NCI-H128 (cell line): ENCODE data around the gene ALG1L2.
"Not testable (repeated sequence)": the region's sequence is repeated elsewhere in the genome, so short reads cannot be mapped to it uniquely, and the experiment has no call there.

ENCODE experiments used
- DNase-seq: peaks from one replicate; lab custom pipeline; 2025; ENCODE audit not compliant: unreplicated experiment; lab: John Stamatoyannopoulos, UW

Gene ALG1L2, protein sequence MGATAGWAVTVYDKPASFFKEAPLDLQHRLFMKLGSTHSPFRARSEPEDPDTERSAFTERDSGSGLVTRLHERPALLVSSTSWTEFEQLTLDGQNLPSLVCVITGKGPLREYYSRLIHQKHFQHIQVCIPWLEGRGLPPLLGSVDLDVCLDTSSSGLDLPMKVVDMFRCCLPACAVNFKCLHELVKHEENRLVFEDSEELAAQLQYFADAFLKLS

DNA sequence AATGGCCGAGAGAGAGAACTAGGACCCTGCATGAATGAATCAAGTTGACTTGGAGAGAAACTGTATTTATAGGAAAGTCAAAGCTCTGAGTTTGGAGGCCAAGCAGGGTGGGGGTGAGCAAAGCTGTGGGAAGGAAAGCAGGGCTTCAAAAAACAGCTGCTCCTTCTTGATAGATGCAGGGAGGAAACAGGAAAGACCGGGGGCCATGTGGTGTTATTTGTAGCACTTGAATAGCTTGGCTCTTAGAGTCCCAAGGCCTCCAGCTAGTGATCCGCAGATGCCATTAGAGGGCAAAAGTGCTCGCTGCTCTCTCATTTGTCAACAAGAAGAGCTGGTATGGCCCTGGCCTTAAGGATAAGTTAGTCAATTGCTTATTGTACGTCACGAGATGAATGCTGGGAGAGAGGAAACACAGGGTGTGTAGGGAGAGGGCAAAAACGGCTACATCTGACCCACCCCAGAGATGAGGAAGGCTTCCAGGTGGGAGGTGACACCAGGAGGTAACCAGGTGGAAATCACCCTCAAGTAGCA, at the start of gene ALG1L2:
TSS of gene ALG1L2 (plus strand) at position 481 of the 531 bp plus-strand sequence. CDS start 186 bp downstream, outside the sequence.
- DNase-seq: no peak

DNA sequence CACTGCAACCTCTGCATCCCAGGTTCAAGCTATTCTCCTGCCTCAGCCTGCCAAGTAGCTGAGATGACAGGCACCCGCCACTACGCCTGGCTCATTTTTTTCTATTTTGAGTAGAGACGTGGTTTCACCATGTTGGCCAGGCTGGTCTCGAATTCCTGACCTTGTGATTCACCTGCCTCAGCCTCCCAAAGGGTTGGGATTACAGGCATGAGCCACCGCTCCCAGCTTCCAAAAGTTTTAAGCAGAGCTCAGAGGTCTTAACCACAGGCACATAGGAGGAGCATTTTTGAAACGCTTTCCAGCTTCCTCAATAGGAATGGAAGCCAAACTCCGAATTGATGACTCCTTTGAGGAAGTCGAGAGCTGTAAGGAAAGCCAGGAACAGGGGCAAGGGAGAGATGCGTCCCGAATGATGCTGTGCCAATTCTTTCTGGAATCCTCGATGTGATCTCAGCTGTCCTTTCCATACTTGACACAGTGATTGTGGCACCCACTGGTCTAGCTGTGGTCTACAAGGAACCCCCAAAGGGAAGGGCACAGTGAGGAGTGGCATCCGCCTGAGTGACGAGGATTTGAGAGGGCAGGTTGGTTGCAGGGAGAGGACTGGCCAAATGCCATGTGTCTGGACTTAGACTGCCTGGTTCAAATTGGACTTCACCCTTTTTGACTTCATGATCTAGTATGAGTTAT, 44.4 kb upstream of the ALG1L2 start:
- DNase-seq: not testable (repeated sequence)

DNA sequence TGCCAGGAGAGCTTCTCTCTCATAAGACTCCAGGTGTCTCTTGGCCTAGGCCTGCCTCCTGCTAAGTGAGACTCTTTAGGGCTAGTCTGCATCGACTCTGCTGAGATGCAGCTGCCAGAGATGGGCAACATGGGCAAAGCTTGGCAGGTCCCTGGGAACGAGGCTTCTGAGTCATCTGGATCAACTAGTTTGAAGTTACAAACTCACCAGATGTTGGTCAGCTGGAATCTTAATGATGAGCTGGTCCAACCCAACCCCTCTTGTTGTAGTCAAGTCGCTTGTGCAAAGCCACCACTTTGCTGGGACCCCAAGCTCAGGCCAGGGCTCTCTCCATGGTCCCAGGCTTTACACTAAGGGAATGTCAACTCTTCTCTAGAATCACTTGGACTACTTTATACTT, 38.9 kb upstream of the ALG1L2 start:
- DNase-seq: not testable (repeated sequence)

DNA sequence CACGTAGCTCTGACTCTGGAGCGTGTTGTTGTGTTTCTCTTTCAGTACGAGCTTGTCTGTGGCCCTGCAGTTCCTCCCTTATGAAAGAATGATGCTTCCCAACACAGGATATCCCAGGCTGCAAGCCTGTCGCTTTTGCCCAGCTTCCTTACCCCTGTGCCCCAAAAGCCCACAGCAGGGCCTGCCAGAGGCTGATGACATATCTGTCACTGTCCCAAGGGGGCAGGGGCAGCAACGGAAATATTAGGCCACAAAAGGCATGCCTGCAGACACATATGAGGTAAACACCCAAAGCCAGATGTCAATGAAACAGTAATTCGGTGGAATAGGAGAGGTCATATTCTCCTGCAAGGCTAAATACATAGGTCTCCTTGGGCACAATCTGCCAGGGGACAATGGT, 38.0 kb upstream of the ALG1L2 start:
- DNase-seq: not testable (repeated sequence)

DNA sequence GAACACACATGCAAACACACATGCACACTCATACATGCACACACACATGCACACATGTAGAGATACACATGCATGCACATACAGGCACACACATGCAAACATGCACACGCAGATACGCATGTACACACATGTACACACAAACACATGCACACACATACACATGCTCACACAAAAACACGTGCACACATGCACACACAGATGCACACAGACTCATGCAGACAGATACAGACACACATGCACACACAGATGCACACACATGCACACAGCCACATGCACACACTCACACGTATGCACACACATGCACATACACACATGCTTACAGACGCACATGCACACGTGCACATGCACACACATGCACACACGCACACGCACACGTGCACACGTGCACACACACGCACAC, 37.3 kb upstream of the ALG1L2 start:
- DNase-seq: no peak

DNA sequence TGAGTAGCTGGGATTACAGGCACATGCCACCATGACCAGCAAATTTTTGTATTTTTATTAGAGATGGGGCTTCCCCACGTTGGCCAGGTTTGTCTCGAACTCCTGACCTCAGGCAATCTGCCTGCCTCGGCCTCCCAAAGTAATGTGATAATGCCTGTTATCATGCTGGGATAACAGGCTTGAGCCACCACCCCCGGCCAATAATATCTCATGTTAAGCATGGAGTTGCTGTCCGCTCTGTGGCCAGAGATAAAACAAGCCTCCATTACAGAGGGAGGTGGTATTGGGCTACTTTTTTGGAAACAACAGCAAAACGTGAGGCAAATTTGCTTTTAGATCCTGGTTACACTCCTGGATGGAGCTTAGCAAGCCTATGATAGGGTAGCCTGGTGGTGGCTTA, 32.9 kb upstream of the ALG1L2 start:
- no peak for DNase-seq

DNA sequence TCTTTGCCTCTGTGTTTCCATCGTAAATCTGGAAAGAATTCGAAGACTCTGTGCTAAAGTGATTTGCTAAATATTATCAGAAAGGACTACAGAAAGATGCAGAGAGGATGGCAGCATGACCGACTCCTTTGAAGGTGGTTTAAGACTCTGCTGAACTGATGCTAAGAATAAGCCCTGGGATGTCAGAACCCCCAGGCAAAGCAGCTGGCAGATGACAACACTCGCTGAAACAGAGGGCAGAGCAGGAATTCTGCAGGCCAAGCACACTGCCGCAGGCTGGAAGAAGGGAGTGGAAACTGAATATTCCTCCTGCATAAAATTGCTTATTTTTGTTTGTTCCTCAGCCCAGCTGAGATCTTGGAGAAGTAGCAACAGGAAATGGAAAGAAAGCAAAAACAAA, 29.3 kb upstream of the ALG1L2 start:
- DNase-seq: not testable (repeated sequence)

DNA sequence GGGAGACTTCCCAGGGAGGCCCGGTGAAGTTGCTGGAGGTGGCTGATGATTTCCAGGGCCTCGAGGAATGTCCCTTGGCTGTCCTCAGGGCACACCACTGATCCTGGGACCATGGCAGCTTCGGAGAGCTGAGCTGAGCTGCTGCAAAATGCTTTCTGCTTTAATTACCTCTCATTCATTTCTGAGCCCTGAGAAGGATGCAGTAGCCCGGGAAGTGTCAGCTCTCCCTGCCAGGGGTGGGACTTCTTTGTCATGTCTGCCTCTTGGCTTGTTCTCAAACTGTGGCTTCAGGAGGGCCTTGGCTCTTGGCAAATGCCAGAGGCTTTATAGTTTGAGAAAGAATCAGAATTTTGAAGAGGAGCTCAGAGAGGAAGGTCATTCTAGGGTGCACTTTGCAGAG, 28.7 kb upstream of the ALG1L2 start:
- DNase-seq: not testable (repeated sequence)

DNA sequence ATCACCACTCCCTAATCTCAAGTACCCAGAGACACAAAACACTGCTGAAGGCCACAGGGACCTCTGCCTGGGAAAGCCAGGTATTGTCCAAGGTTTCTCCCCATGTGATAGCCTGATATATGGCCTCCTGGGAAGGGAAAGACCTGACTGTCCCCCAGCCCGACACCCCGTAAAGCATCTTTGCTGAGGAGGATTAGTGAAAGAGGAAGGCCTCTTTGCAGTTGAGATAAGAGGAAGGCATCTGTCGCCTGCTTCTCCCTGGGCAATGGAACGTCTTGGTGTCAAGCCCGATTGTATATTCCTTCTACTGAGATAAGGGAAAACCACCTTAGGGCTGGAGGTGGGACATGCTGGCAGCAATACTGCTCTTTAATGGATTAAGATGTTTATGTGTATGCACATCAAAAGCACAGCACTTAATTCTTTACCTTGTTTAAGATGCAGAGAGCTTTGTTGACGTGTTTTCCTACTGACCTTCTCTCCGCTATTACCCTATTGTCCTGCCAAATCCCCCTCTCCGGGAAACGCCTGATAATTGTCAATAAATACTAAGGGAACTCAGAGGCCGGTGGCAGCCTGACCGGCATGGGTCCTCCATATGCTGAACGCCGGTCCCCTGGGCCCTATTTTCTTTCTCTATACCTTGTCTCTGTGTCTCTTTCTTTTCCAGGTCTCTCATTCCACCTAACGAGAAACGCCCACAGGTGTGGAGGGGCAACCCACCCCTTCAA, 23.9 kb upstream of the ALG1L2 start:
- not testable (repeated sequence) for DNase-seq

DNA sequence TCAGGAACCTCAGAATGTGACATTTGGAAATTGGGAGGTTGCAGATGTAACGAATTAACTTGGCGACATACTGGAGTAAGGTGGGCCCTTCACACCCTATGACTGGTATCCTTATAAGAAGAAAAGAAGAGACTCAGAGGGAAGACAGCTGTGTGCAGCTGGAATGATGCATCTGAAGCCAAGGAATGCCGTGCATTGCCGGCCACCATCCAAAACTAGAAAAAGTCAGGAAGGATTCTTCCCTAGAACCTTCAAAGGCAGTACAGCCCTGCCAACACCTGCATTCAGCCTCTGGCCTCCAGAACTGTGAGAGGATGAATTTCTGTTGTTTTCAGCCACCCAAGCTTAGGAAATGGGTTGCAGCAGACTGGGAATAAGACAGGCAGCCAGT, 23.4 kb upstream of the ALG1L2 start:
- DNase-seq: not testable (repeated sequence)

DNA sequence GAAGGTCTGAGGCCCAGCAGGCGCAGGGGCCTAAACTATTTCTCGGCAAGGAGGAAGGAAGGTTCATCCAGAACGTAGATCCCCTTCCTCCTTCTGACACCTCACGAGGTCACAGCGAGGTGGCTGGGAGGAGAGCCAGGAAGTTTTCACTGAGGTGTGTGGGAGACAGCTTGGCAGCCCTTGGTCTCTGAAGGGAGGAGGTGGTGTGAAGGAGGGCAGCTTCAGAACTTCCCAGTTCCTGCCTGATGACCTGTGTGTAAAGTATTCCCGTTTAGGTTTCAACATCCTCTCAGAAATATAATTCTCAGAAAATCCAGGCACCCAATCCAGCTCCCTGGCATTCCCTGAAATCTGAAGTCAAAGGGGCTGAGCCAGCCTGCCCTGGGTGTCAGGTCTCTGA, 22.9 kb upstream of the ALG1L2 start:
- DNase-seq: not testable (repeated sequence)

DNA sequence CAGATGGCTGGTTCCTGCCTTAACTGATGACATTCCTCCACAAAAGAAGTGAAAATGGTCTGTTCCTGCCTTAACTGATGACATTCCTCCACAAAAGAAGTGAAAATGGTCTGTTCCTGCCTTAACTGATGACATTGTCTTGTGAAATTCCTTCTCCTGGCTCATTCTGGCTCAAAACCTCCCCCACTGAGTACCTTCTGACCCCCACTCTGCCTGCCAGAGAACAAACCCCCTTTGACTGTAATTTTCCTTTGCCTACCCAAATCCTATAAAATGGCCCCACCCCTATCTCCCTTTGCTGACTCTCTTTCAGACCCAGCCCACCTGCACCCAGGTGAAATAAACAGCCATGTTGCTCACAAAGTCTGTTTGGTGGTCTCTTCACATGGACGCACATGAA, 22.5 kb upstream of the ALG1L2 start:
- DNase-seq: not testable (repeated sequence)

DNA sequence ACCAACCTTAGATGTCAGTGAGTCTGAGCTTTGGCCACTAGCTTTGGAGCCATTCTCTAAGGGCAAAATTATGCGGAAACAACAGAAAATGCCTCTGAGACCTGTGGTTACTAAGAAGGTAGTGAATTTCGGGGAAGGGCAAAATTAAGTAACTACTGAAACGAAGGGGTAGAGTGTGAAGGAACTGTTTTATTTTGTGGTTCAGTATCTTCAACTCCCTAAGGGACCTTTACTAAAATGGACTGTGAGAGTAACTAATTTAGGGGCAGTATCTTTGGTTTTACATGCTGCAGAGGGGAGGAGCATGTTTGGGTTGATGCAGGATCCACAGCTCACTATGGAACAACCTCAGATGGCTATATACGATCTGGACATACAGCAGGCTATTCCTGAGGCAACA, 8.0 kb upstream of the ALG1L2 start:
- no peak for DNase-seq

DNA sequence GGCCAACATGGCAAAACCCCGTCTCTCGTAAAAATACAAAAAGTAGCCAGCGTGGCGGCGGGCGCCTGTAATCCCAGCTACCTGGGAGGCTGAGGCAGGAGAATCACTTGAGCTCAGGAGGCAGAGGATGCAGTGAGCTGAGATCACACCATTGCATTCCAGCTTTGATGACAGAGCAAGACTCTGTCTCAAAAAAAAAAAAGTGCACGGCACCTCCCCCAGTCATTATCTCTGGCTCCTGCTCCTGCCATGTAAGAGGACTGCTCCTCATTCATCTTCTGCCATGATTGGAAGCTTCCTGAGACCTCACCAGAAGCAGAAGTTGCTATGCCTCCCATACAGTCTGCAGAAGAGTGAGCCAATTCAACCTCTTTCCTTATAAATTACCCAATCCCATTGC, 4.0 kb upstream of the ALG1L2 start:
- DNase-seq: no peak

DNA sequence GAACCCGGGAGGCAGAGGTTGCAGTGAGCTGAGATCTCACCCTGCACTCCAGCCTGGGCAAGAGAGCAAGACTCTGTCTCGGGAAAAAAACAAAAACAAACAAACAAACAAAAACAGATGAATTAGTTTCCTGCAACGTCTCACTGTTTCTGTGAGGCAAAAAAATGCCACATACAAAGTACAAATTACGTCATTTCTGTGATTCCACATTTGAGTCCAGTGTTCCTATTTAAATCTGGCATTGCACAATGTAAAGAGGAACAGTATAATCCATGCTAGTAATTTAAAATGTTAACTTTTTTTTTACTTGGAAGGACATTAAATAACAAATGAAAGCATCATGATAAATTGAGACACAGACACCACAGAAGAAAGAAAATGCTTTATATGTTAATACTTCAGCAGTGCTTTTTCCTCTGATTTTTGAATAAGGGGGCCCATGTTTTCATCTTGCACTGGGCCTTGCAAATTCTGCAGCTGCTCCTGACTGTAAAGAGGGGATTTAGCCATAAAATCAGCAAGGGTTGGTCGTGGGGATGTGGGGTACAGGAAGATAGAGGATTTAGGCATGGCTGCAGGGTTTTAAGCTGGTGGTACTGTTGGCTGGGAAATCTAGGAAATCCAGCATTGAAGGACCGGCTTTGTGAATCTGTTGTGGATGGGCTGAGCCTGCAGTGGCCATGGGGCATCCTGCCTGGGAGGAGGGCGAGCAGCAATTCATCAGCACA, 1.9 kb downstream of the ALG1L2 start:
- not testable (repeated sequence) for DNase-seq

DNA sequence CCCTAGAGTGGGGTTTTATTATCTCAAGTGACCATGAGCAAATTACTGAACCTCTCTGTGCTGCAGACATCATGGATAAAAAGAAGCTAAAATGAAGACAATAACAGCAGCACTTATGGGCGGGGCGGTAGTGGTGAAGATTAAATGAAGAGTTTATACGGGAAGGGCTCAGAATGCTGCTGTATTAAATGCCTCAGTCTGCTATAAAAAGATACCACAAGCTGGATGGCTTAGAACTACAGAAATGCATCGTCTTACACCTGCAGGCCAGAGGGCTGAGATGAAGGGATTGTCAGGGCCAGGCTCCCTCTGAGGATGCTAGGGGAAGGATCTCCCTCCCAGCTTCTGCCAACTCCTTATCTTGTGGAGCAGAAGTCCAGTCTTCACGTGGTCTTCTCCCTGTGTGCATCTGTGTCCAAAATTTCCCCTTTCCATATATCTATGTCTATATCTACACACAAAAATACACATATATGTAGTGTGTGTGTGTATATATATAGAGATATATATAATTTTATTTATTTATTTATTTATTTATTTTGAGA, 2.9 kb downstream of the ALG1L2 start:
- DNase-seq: no peak

DNA sequence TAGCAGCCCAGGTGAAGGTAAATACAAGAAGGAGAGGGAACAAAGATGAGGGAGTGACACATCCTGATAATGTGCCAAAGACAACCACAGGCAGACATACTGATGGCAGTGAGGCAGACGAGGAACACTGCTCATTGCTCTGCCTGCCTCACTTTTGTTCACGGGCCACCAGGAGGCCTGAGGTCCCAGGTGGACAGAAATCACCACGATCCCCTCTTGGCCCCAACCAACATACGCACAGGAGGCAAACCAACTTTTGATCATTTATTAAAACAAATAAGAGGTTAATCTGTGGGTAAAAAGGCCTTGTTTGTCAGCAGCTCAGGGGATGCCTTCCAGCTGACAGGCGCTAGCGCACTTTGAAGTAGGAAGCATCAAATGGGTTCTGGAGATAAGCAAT, 4.2 kb downstream of the ALG1L2 start:
- DNase-seq: no peak

DNA sequence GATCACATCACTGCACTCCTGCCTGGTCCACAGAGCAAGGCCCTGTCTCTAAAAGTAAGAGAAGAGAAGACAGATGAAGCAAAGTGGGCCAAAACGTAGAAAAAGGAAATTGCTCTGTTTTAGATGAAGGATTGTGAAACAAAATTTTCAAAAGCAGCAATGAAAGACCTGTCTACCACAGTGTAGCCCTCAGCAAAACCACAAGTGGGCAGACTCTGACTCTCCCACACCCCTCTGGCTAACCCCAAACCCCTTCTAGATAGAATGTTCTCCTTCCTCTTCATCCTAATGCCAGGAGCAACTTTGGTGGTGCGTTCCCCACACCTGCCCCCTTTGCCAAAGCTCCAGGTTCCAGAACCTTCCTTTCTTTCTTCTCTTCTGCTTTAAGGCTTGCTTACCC, 5.0 kb downstream of the ALG1L2 start:
- not testable (repeated sequence) for DNase-seq

DNA sequence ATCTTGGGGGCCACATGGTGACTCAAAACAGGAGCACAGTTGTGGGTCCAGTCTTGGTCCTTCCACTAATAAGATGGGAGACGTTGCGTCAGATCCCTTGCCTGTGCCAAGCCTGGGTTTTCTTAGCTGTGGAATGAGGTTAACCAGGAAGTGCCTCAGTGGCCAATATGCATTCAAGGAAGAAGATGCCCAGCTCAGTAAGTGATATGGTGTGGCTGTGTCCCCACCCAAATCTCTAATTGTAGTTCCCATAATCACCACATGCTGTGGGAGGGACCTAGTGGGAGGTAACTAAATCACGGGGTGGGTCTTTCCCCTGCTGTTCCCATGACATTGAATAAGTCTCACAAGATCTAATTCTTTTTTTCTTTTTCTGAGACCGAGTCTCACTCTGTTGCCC, 6.4 kb downstream of the ALG1L2 start:
- no peak for DNase-seq

DNA sequence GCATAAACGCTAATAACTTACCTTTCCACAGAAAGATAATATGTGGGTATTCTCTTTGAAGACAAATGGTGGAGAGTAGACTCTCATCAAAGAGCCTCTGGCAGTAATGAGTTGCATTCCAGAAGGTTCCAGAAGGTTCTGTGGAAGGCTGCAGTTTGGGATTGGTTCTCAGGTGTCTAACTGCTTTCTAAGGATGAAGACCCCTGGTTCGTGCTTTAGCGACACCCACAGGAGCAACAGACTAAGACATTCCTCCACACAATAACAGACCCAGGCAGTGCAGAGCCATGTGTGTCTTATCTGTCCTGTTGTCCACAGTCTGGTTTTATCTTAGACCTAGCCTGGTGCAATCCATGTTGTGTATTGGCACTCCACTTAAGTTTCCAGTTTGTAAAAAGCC, 9.1 kb downstream of the ALG1L2 start:
- not testable (repeated sequence) for DNase-seq

DNA sequence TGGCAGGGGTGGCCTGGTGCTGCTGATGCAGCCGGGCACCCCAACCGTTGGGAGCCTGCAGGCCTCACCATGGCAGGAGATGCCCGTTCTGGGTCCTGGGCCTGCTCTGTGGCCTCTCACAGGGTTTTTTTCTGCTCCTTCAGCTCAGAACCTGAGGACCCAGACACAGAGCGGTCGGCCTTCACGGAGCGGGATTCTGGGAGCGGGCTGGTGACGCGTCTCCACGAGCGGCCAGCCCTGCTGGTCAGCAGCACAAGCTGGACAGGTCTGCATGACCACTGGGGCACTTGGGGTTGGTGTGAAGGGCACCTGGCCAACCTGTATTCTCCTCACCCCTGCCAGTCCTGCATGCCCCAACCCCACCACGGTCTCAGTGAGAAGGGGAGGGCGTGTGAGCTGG, 10.3 kb downstream of the ALG1L2 start:
- DNase-seq: no peak
